ENCODE data around the gene WNT9B. TPM values are rescaled to one million over a fixed set of nuclear protein-coding genes. Genes with fewer than 3 reads are reported as not detected.

Gene WNT9B
- total and polyA plus RNA-seq, 2 of the 13 experiments (the other 11 are each of a cell fraction or from before 2014, with no cell fraction given): not detected

GRCh38 chr17:46876353-46876887, 25.0 kb downstream of the WNT9B start (continued):
- TF ChIP-seq MAZ (IDR thresholded peaks at IDR 0.05; ENCODE audit: borderline replicate concordance, low read depth, low read length) (peak; percentile 73; the same call in 1 of the 2 replicates), MAZ (CRISPR knock-in tag; IDR thresholded peaks at IDR 0.05; ENCODE audit: low read depth) (peak; percentile 71; the same call in 1 of the 2 replicates), HNRNPL (IDR thresholded peaks at IDR 0.05; ENCODE audit: low read depth, low read length) (peak; percentile 89), SAP130 (CRISPR knock-in tag; IDR thresholded peaks at IDR 0.05; ENCODE audit: low read depth) (0 out of 2 replicates have a peak, but pooled peaks have one; percentile 11), MAX (IDR thresholded peaks at IDR 0.05) (peak; percentile 26; the same call in 1 of the 2 replicates), NONO (IDR thresholded peaks at IDR 0.05) (no peak), NONO (CRISPR knock-in tag; conservative IDR thresholded peaks at IDR 0.05) (peak; percentile 66; the same call in 1 of the 2 replicates), STAT6 (CRISPR knock-in tag; IDR thresholded peaks at IDR 0.05; ENCODE audit: borderline replicate concordance) (no peak), CAMTA2 (CRISPR knock-in tag; IDR thresholded peaks at IDR 0.05; ENCODE audit: borderline replicate concordance) (no peak), RAD21 (CRISPR knock-in tag; IDR thresholded peaks at IDR 0.05) (peak; percentile 92), RAD51 (IDR thresholded peaks at IDR 0.05; ENCODE audit: borderline replicate concordance) (no peak), NR3C1 (CRISPR knock-in tag; IDR thresholded peaks at IDR 0.05) (no peak), SOX6 (IDR thresholded peaks at IDR 0.05) (no peak), SOX6 (CRISPR knock-in tag; IDR thresholded peaks at IDR 0.05) (peak; percentile 58; the same call in 1 of the 2 replicates), ZNF773 (CRISPR knock-in tag; IDR thresholded peaks at IDR 0.05; ENCODE audit: borderline replicate concordance) (no peak), TGIF2 (CRISPR knock-in tag; IDR thresholded peaks at IDR 0.05) (peak; percentile 73), KAT2B (IDR thresholded peaks at IDR 0.05; ENCODE audit: borderline replicate concordance, low read depth, low read length) (no peak), NFKBIZ (CRISPR knock-in tag; IDR thresholded peaks at IDR 0.05) (no peak), AGO1 (IDR thresholded peaks at IDR 0.05; ENCODE audit: low read depth, low read length, poor library complexity, severe bottlenecking) (peak; percentile 68), ZBTB33 (CRISPR knock-in tag; IDR thresholded peaks at IDR 0.05) (peak; percentile 31; the same call in 1 of the 2 replicates), ARHGAP35 (CRISPR knock-in tag; IDR thresholded peaks at IDR 0.05; ENCODE audit: borderline replicate concordance) (peak; percentile 52; the same call in 1 of the 2 replicates), ZNF468 (CRISPR knock-in tag; IDR thresholded peaks at IDR 0.05) (no peak)
